Adrenal gland (tissue), 5 donors: ENCODE measurements around the gene WWOX.

Experiments used
- CTCF ChIP-seq, 6 experiments: fragments of 450-650 bp in 4 of 6; fragments of 200-600 bp in 2 of 6; sonication (generic) in 1 of 6; IDR thresholded peaks; 1 replicate in 5 of 6; 2 replicates in 1 of 6; pipeline versions ENCODE4 v1.5.1 to v1.8.0; 2016 to 2021; ENCODE audit warnings: antibody characterized with exemption in 6 of 6, mild to moderate bottlenecking in 2 of 6, moderate library complexity in 1 of 6
- POLR2A ChIP-seq, 2 donors: fragments of 450-650 bp; IDR thresholded peaks; one replicate each; pipeline ENCODE4 v1.6.1; 2017; ENCODE audit warnings: antibody characterized with exemption in 2 of 2, mild to moderate bottlenecking in 2 of 2, moderate library complexity in 1 of 2
- donor health status: DM: no; HTN: no; CAD: no.

- TF ChIP-seq CTCF (IDR thresholded peaks at IDR 0.05) (no peak), POLR2A (IDR thresholded peaks at IDR 0.05) (no peak)
Observed at GRCh38 chr16:78784771-78785170, 685.3 kb downstream of the WWOX start.
